HG03342 (cell line): ENCODE results near the gene TESK2.
"Not testable (repeated sequence)": the region's sequence is repeated elsewhere in the genome, so short reads cannot be mapped to it uniquely, and the experiment has no call there.

Source experiments
- ATAC-seq: cut with Tn5 transposase; IDR thresholded peaks from one replicate; pipeline ENCODE4 v1.9.1; 2021; ENCODE audit warnings: mild to moderate bottlenecking, moderate library complexity; ENCODE audit not compliant: unreplicated experiment

The TESK2 gene, protein sequence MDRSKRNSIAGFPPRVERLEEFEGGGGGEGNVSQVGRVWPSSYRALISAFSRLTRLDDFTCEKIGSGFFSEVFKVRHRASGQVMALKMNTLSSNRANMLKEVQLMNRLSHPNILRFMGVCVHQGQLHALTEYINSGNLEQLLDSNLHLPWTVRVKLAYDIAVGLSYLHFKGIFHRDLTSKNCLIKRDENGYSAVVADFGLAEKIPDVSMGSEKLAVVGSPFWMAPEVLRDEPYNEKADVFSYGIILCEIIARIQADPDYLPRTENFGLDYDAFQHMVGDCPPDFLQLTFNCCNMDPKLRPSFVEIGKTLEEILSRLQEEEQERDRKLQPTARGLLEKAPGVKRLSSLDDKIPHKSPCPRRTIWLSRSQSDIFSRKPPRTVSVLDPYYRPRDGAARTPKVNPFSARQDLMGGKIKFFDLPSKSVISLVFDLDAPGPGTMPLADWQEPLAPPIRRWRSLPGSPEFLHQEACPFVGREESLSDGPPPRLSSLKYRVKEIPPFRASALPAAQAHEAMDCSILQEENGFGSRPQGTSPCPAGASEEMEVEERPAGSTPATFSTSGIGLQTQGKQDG

DNA sequence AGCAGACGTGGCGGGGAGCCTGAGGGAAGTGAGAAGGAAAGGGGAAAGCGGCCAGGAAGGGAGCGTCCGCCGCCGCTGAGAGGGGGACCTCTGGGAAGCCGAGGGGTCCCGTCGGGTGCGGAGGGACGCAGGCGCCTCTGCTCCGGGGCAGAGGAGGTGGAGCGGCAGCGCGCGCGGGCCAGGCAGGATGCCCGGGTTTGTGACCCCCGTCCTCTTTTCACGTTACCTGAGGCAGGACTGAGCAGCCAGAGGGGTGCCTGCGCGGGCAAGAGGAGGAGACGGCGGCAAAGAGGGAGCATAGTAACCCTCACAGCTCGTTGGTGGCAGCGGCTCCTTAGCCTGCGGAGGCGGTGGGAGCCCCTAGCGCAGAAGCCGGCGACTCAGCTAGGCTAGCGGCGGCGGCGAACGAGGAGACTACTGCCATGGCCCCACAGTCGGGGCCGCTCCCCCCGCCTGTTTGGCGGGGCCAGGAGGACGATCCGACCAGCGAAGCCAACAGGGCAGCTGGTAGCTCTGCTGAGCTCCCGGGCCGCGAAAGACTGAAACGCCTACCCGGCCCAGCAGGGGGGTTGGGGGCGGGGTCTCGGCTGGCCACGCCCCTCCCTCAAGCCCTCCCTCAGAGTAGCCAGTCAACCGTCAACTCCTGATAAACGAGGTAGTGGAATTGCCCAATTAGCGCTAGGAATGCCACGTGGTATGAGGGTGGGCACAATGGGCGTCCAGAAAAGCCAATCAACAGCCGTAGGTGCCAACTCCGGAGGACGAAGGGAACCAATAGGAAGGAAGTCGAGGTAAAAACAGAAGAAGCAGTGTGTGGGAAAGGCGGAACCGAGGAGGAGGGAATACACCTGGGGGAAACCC is at the start of gene TESK2:
TSS of gene TESK2 (minus strand) at position 538 of the 861 bp plus-strand sequence. CDS start 33,378 bp downstream, outside the sequence.
- peak; percentile 91 for ATAC-seq

DNA sequence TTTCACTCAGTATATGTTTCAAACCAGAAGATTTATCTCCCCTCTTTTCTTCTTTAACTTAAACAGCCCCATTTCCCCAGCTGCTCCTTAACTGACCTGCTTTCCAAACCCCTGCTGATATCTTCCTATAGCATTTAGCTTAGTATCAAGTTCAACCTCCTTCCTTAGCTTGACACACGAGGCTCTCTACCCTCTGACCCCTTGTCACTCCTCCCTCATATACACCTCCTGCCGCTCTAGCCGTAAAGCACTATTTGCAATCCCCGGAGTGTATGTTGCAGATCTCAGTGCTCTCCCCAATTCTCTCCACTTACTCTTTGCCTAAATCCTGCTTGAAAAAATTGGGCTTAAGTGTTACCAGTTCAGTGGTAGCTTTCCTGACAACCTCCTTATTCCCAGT is 45.9 kb upstream of the TESK2 start:
- ATAC-seq, result no peak

DNA sequence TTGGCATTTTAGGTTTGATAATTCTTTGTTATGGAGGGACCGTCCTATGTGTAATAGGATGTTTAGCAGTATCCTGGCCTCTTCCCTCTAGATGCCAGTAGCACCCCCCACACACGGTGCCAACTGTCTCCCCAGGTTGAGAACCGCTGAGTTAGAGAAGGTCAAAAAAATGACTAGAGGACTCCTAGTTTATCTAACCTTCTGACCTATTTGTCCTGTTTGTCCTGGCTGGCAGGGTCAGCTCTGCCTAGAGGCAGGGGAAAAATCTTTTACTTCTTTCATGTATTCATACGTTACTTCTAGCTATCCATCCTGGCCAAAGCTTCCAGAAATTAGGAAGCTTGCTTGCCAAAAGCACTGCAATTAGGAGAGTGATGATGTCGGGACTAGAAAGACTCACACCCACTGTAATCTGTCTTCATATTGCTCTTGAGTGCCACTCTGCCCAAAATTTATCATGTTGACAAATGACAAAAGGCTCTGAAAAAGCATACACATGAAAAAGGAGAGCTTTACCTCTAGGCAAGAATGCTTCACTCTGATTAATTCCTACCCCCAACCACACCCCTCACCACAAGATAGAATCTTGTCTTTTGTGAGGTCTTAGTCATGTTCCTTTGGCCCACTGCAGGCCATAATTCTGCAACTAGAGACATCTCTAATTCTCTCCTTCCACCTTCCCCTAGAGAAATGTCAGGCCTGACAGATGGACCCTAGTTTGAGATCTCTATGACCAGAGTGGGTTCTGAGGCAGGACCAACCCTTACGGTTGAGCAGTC is 45.2 kb upstream of the TESK2 start:
- no peak for ATAC-seq

DNA sequence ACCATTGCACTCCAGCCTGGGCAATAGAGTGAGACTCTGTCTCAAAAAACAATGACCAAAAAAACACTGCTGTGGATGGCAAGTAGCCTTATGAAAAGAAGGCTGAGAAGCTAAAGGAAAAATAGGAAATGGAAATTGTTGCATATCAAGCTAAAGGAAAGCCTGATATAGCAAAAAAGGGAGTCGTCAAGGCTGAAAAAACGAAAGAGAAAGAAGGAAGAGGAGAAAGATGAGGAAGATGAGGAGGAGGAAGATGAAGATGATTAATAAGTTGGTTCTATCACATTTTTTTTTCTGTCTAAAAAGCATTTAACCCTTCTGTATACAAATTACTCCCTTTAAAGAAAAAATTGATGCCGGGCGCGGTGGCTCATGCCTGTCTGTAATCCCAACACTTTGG is 40.9 kb upstream of the TESK2 start:
- ATAC-seq, result no peak

DNA sequence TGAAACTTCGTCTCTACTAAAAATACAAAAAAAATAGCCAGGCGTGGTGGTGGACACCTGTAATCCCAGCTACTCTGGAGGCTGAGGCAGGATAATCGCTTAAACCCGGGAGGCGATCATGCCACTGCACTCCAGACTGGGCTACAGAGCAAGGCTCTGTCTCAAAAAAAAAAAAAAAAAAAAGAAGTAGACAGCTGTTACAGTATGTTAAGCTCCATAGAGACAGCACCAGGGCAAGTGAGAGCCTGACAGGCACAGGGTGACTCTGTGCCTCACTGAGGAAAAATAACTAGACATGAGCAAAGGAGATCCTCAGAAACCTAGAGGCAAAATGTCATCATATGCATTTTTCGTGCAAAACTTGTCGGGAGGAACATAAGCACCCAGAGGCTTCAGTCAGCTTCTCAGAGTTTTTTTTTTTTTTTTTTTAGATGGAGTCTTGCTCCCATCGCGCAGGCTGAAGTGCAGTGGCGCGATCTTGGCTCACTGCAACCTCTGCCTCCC is 39.7 kb upstream of the TESK2 start:
- ATAC-seq, result no peak

DNA sequence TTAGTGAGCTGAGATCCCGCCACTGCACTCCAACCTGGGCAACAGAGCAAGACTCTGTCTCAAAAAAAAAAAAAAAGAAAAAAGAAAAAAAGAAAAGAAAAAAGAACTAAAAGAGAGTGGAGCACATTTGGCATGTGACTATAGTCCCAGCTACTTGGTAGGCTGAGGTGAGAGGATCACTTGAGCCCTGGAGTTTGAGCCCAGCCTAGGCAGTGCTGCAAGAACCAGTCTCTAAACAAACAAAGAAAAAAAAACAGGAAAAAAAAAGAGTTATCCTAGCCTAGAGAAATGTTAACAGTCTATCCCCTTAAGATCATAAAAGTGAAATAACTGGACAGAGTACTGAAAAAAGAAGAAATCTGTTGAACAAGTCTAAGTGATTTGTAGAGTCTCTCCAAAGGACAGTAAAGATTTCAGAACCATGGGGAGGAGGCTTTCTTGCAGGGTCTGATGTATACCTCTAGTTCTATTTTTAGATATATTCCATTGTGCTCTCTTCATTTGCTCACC is 35.2 kb upstream of the TESK2 start:
- no peak for ATAC-seq

DNA sequence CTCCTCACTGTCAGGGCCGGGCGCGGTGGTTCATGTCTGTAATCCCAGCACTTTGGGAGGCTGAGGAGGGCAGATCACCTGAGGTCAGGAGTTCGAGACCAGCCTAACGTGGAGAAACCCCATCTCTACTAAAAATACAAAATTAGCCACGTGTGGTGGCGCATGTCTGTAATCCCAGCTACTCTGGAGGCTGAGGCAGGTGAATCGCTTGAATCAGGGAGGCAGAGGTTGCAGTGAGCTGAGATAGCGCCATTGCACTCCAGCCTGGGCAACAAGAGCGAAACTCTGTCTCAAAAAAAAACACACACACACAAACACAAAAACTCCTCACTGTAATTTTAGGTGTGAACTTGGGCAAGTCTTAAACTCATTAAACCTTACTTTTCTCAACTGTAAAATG is 33.0 kb upstream of the TESK2 start:
- not testable (repeated sequence) for ATAC-seq

DNA sequence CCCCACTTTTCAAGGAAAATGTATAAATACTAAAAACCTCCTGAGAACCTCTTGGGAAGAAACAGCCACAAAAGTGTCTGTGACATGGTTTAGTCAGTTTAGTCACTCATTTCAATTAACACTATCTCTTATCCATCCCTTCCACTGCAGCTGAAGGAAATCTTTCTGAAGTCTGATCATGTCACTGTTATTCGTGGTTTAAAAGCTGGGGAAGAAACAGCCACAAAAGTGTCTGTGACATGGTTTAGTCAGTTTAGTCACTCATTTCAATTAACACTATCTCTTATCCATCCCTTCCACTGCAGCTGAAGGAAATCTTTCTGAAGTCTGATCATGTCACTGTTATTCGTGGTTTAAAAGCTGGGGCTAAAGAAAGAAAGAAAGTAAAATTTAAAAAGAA is 32.6 kb upstream of the TESK2 start:
- ATAC-seq, result not testable (repeated sequence)

DNA sequence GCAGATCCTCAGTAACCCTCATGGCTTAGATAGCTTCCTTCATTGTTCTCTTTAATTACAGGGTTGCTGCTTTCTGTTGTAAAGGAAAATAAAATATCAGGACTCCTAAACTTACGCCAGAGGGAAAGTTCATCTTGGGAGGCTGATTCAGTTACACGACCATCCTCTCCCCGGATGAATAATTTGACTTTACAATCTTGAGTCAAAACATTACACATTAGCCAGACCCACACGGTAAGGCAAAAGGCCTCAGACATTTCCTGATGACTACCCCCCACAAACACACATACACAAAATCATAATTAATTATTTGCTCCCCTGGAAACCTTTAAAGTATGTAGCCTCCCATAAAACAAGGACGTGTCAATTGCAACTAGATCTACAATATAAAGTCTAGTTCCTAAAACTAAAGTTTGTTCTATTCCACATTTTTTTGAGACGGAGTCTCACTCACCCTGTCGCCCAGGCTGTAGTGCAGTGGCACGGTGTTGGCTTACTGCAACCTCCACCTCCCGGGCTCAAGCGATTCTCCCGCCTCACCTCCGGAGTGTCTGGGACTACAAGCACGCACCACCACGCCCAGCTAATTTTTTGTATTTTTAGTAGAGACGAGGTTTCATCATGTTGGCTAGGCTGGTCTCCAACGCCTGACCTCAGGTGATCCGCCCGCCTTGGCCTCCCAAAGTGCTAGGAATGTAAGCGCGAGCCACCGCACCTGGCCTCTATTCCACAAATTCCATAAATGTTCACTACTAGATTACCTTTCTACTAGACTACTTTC is 31.6 kb upstream of the TESK2 start:
- ATAC-seq, result peak; percentile 13

DNA sequence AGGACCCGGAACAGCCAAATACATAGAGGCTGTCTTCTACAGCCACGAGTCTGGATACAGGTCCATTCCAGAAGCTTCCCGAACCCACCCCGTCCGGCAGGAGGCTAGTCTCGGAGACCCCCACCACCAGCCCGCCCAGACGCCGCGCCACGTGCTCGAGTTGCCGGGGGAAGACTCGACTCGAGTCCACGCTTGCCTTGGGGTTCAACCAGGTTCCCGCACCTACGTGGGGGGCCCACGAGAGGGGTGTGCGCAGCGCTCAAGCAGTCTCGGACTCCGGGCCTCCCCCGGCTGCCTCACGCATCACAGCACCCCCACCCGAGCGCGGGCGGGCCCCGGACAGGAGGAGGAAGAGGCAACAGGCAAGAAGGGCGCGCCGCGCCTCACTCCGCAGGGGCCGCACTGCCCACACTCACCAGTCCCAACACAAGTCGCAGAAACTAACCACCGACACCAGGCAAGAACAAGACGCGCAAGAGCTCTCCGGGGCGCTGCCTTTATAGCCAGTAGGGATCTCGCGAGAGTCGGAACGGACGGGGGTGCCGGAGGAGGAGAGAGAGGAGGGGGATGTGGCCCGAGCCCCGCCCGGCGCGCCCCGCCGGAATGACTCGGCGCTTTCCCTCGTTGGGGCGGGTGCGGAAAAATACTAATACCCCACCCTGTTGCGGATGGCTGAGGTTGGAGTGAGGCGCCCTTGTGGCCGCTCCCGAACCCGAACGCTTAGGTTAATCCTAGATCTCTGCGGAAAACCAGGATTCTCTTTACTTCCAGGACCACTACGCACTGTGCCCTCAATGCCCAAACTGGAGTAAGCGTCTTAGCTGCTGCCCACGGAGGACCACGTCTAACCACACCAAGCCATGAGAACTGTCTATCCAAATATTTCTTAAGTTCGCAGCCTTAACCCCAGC is 30.7 kb upstream of the TESK2 start, which contains the start of gene PRDX1:
TSS of gene PRDX1 (minus strand) at position 472 of the 911 bp plus-strand sequence. CDS start 2,841 bp downstream, outside the sequence.
- ATAC-seq, result peak; percentile 89

DNA sequence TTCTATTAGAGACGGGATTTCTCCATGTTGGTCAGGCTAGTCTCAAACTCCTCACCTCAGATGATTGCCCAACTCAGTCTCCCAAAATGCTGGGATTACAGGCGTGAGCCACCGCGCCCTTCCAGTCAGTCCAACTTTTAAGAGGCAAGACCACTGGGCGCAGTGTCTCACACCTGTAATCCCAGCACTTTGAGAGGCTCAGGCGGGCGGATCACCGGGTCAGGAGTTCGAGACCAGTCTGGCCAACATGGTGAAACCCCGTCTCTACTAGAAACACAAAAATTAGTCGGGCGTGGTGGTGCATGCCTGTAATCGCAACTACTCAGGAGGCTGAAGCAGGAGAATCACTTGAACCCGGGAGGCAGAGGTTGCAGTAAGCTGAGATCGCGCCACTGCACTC is 28.8 kb upstream of the TESK2 start:
- ATAC-seq, result not testable (repeated sequence)

DNA sequence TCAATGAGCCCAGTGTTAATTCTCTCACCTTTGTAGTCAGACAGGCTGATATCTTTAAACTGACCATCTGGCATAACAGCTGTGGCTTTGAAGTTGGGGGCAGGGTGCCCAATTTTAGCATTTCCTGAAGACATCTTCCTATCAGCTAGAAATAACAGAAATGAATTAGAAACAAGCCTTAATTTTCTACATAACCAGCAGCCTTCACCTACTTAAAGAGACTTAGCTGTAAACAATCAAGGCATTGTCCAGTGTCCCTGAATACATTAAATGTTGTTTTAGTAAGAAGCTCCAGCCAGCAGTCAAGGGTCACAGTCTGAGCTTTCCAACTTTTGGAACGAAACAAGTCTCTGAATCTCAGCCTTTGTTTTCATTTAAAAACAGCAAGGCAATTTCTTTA is 27.9 kb upstream of the TESK2 start:
- no peak for ATAC-seq

DNA sequence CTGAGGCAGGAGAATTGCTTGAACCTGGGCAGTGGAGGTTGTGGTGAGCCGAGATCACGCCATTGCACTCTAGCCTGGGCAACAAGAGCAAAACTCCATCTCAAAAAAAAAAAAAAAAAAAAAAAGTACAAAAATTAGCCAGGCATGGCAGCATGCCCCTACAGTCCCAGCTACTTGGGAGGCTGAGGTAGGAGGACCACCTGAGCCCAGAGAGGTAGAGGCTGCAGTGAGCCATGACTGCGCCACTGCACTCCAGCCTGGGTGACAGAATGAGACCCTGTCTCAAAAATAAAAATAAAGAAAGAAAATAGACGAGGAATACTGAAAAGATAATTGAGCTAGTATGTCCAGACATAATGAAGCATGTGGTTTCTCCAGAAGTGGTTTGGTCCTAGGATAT is 27.4 kb upstream of the TESK2 start:
- not testable (repeated sequence) for ATAC-seq

DNA sequence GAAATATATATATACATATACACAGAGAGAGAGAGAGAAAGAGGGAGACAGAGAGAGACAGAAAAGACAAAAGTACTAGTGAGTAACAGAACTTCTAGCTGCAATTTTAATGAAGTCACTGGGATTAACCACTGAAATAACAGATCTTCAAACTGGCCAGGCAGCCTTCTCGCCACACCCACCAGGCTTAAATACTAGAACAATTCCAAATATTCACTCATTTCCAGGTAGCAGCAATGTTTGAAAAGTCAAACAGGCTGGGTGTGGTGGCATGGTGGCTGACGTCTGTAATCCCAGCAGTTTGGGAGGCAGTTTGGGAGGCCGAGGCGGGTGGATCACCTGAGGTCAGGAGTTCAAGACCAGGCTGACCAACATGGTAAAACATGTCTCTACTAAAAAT is 25.5 kb upstream of the TESK2 start:
- ATAC-seq, result no peak

DNA sequence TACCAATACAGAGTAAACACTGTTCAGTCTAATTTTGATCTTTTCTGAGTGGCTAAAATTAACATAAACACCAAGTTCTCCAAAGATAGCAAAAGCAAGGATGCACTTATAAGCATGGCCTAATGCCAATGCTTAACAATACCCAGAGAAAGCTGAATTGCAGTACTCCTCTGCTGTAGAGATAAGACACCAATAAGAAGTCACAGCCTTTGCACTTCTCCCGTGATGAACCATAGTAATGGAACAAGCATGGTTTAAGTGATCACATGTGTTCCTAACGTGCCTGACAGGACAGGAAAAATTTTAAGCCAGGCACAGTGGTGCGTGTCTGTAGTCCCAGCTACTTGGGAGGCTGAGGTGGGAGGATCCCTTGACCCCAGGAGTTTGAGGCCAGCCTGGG is 25.1 kb upstream of the TESK2 start:
- no peak for ATAC-seq

DNA sequence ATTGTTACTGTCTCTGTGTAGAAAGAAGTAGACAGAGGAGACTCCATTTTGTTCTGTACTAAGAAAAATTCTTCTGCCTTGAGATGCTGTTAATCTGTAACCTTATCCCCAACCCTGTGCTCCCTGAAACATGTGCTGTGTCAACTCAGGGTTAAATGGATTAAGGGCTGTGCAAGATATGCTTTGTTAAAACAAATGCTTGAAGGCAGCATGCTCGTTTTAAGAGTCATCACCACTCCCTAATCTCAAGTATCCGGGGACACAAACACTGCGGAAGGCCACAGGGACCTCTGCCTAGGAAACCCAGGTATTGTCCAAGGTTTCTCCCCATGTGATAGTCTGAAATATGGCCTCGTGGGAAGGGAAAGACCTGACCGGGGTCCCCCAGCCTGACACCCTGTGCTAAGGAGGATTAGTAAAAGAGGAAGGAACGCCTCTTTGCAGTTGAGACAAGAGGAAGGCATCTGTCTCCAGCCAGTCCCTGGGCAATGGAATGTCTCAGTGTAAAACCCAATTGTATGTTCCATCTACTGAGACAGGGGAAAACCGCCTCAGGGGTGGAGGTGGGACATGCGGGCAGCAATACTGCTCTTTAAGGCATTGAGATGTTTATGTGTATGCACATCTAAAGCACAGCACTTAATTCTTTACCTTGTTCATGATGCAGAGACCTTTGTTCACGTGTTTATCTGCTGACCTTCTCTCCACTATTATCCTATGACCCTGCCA is 22.7 kb upstream of the TESK2 start:
- ATAC-seq, result not testable (repeated sequence)

DNA sequence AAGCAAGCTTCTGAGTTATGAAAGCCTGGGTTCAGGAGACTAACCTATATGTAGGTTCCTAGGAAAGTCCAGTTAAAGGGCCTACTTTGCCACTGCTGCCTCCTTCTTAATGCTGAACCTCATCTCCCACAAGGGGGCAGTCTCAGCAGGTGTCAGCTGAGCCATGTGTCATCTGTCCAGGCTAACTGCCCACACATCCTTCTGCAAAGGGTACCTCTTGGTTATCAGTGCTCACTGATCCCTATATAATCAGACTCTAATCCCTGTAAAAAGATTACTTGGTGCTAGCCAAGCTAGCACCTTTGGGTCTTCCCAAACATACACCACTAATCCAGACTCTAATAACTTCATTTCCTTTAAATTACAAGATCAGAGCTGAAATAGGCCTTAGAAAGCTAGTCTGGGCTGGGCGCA is 21.7 kb upstream of the TESK2 start:
- no peak for ATAC-seq
